ENCODE measurements around the gene ITGB6. TPM values are rescaled to one million over a fixed set of nuclear protein-coding genes. Genes with fewer than 3 reads are reported as not detected.

Gene ITGB6
- total RNA-seq, 2 donors from 2014 or later = 7.3 to 12.3 TPM

DNA sequence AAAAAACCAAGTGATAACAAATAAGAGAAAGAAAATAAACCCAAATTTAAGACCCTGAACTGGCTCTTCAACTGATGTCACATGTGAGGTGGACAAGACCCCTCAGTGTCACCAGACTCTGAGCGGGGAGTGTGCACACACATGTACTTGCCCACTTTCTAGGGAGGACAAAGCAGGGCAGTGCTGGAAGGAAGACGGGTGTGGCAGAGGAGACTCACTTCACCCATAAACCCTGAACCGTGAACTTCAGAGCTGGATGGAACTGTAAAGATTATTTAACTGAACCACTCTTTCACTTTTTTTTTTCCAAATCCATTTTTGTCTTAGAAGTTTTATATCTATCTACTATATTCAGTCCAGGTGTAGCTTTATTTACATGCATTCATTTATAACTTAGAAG, 149.9 kb downstream of the ITGB6 start:
- Histone ChIP-seq H3K9me3 (no peaks in the 10 kb centered on the region), H3K27me3 (replicated peaks; ENCODE audit: insufficient read depth) (no peaks in the 10 kb centered on the region), H3K27ac (no peak overlapping the region), H3K4me1 (replicated peaks) (no peaks in the 10 kb centered on the region), H3K4me3 (no peak overlapping the region), H3K36me3 (no peaks in the 10 kb centered on the region)
- TF ChIP-seq POLR2AphosphoS5 (IDR thresholded peaks at IDR 0.05) = no peak
- TF ChIP-seq, protein P1, sequence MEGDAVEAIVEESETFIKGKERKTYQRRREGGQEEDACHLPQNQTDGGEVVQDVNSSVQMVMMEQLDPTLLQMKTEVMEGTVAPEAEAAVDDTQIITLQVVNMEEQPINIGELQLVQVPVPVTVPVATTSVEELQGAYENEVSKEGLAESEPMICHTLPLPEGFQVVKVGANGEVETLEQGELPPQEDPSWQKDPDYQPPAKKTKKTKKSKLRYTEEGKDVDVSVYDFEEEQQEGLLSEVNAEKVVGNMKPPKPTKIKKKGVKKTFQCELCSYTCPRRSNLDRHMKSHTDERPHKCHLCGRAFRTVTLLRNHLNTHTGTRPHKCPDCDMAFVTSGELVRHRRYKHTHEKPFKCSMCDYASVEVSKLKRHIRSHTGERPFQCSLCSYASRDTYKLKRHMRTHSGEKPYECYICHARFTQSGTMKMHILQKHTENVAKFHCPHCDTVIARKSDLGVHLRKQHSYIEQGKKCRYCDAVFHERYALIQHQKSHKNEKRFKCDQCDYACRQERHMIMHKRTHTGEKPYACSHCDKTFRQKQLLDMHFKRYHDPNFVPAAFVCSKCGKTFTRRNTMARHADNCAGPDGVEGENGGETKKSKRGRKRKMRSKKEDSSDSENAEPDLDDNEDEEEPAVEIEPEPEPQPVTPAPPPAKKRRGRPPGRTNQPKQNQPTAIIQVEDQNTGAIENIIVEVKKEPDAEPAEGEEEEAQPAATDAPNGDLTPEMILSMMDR (IDR thresholded peaks at IDR 0.05) = no peak
- intact Hi-C loops (cut with DNase I) = no loop called here
- no peak for DNase-seq (ENCODE audit: low spot score)
- 81% methylated on average over 3 of the region's 3 CpGs for WGBS

Other genes starting within 250 kb of the ITGB6 start
- 10 to 100 TPM in 1 of 2 donors, 1 to 10 TPM in 1; 8.1 to 10.5 TPM for gene PLA2R1, start 137.7 kb downstream of the ITGB6 start, total RNA-seq